Measurements from ENCODE around the gene KLHL6.
"Not testable (repeated sequence)": the region's sequence is repeated elsewhere in the genome, so short reads cannot be mapped to it uniquely, and the experiment has no call there.

KLHL6 gene

GRCh38 chr3:183472155-183472554 is 83.4 kb downstream of the KLHL6 start:
- H3F3A ChIP-seq (ENCODE audit: insufficient read depth), result no peaks in the 10 kb centered on the region
- H3K4me2 ChIP-seq (ENCODE audit: low read depth, low read length, poor library complexity, severe bottlenecking), result no peak overlapping the region
- H3K36me3 ChIP-seq (ENCODE audit: low read length), result no peaks in the 10 kb centered on the region
- no peaks in the 10 kb centered on the region for H4K20me1 ChIP-seq (ENCODE audit: low read depth, low read length)
- H3K27me3 ChIP-seq (ENCODE audit: low read length), result no peaks in the 10 kb centered on the region
- TF ChIP-seq, protein P1, sequence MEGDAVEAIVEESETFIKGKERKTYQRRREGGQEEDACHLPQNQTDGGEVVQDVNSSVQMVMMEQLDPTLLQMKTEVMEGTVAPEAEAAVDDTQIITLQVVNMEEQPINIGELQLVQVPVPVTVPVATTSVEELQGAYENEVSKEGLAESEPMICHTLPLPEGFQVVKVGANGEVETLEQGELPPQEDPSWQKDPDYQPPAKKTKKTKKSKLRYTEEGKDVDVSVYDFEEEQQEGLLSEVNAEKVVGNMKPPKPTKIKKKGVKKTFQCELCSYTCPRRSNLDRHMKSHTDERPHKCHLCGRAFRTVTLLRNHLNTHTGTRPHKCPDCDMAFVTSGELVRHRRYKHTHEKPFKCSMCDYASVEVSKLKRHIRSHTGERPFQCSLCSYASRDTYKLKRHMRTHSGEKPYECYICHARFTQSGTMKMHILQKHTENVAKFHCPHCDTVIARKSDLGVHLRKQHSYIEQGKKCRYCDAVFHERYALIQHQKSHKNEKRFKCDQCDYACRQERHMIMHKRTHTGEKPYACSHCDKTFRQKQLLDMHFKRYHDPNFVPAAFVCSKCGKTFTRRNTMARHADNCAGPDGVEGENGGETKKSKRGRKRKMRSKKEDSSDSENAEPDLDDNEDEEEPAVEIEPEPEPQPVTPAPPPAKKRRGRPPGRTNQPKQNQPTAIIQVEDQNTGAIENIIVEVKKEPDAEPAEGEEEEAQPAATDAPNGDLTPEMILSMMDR (IDR thresholded peaks at IDR 0.05; ENCODE audit: insufficient read depth, low read length, poor library complexity, severe bottlenecking), result no peak
- no peak for TF ChIP-seq EZH2phosphoT487 (conservative IDR thresholded peaks at IDR 0.05; ENCODE audit: low read length)
- H3K27ac ChIP-seq (ENCODE audit: low read depth, low read length), result no peak overlapping the region
- H3K9ac ChIP-seq (ENCODE audit: low read length), result no peak overlapping the region
- H3K4me3 ChIP-seq (ENCODE audit: insufficient read depth, low read length, poor library complexity, severe bottlenecking), result no peak overlapping the region
- no peak overlapping the region for H2AFZ ChIP-seq (ENCODE audit: low read depth, low read length, severe bottlenecking)
- no peaks in the 10 kb centered on the region for H3K79me2 ChIP-seq (ENCODE audit: insufficient read depth, low read length)
- H3K9me3 ChIP-seq (ENCODE audit: insufficient read depth, low read length), result no peaks in the 10 kb centered on the region
- H3K9me2 ChIP-seq (replicated peaks; ENCODE audit: insufficient read depth, low read length), result no peaks in the 10 kb centered on the region

GRCh38 chr3:183468424-183468823 is 87.1 kb downstream of the KLHL6 start:
- H3K9ac ChIP-seq (ENCODE audit: low read length), result no peak overlapping the region
- H3K27me3 ChIP-seq (ENCODE audit: low read length), result no peaks in the 10 kb centered on the region
- no peaks in the 10 kb centered on the region for H3K79me2 ChIP-seq (ENCODE audit: insufficient read depth, low read length)
- no peak overlapping the region for H3K4me3 ChIP-seq (ENCODE audit: insufficient read depth, low read length, poor library complexity, severe bottlenecking)
- no peak overlapping the region for H3K27ac ChIP-seq (ENCODE audit: low read depth, low read length)
- no peak overlapping the region for H3K4me2 ChIP-seq (ENCODE audit: low read depth, low read length, poor library complexity, severe bottlenecking)
- TF ChIP-seq, protein P1 (IDR thresholded peaks at IDR 0.05; ENCODE audit: insufficient read depth, low read length, poor library complexity, severe bottlenecking), result no peak
- no peak for TF ChIP-seq EZH2phosphoT487 (conservative IDR thresholded peaks at IDR 0.05; ENCODE audit: low read length)
- H3F3A ChIP-seq (ENCODE audit: insufficient read depth), result no peaks in the 10 kb centered on the region
- H2AFZ ChIP-seq (ENCODE audit: low read depth, low read length, severe bottlenecking), result no peak overlapping the region
- H3K36me3 ChIP-seq (ENCODE audit: low read length), result no peaks in the 10 kb centered on the region
- no peaks in the 10 kb centered on the region for H3K9me2 ChIP-seq (replicated peaks; ENCODE audit: insufficient read depth, low read length)
- H3K9me3 ChIP-seq (ENCODE audit: insufficient read depth, low read length), result no peaks in the 10 kb centered on the region
- H4K20me1 ChIP-seq (ENCODE audit: low read depth, low read length), result no peaks in the 10 kb centered on the region

DNA sequence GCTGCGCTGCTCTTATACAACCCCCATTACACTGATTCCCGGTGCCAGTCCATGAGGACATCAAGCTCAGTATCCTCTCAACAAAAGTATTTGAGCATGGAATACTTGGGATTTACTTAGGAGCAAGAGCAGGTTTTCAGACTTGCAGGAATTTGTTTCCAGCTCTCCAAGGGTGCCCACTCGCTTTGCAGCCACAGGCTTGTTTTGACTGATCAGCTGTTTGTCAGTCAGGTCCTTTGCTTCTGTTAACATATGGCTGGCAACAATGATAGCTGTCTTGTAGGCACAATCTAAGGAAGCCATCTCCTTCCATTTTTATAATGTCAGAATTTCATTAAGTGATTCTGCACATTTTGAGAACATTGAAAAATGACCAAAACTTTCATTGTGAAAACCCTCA is 88.9 kb downstream of the KLHL6 start:
- H3K4me2 ChIP-seq (ENCODE audit: low read depth, low read length, poor library complexity, severe bottlenecking), result no peak overlapping the region
- no peaks in the 10 kb centered on the region for H4K20me1 ChIP-seq (ENCODE audit: low read depth, low read length)
- H3K9me3 ChIP-seq (ENCODE audit: insufficient read depth, low read length), result no peaks in the 10 kb centered on the region
- H2AFZ ChIP-seq (ENCODE audit: low read depth, low read length, severe bottlenecking), result no peak overlapping the region
- H3K79me2 ChIP-seq (ENCODE audit: insufficient read depth, low read length), result no peaks in the 10 kb centered on the region
- no peaks in the 10 kb centered on the region for H3K36me3 ChIP-seq (ENCODE audit: low read length)
- H3K9me2 ChIP-seq (replicated peaks; ENCODE audit: insufficient read depth, low read length), result no peaks in the 10 kb centered on the region
- H3K4me3 ChIP-seq (ENCODE audit: insufficient read depth, low read length, poor library complexity, severe bottlenecking), result no peak overlapping the region
- H3K27me3 ChIP-seq (ENCODE audit: low read length), result no peaks in the 10 kb centered on the region
- TF ChIP-seq, protein P1 (IDR thresholded peaks at IDR 0.05; ENCODE audit: insufficient read depth, low read length, poor library complexity, severe bottlenecking), result no peak
- no peak for TF ChIP-seq EZH2phosphoT487 (conservative IDR thresholded peaks at IDR 0.05; ENCODE audit: low read length)
- H3K9ac ChIP-seq (ENCODE audit: low read length), result no peak overlapping the region
- H3F3A ChIP-seq (ENCODE audit: insufficient read depth), result no peaks in the 10 kb centered on the region
- H3K27ac ChIP-seq (ENCODE audit: low read depth, low read length), result no peak overlapping the region

DNA sequence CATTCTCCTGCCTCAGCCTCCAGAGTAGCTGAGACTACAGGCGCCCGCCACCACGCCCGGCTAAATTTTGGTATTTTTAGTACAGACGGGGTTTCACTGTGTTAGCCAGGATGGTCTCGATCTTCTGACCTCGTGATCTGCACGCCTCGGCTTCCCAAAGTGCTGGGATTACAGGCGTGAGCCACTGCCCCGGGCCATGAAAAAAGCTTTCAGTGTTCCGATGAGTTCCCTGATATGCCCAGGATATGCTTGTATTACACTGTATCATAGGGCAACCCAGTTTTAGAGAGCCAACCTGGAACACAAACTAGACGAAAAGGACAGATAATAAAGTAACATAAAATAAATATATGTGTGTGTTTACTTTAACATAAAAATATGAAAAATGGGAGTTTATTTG is 89.8 kb downstream of the KLHL6 start:
- H3K36me3 ChIP-seq (ENCODE audit: low read length); H3K4me3 ChIP-seq (ENCODE audit: insufficient read depth, low read length, poor library complexity, severe bottlenecking); H3F3A ChIP-seq (ENCODE audit: insufficient read depth); H3K27me3 ChIP-seq (ENCODE audit: low read length); H3K9me2 ChIP-seq (replicated peaks; ENCODE audit: insufficient read depth, low read length); H2AFZ ChIP-seq (ENCODE audit: low read depth, low read length, severe bottlenecking); H4K20me1 ChIP-seq (ENCODE audit: low read depth, low read length); H3K27ac ChIP-seq (ENCODE audit: low read depth, low read length); H3K9ac ChIP-seq (ENCODE audit: low read length); H3K4me2 ChIP-seq (ENCODE audit: low read depth, low read length, poor library complexity, severe bottlenecking); H3K79me2 ChIP-seq (ENCODE audit: insufficient read depth, low read length); H3K9me3 ChIP-seq (ENCODE audit: insufficient read depth, low read length): not testable (repeated sequence)

Measured in SU-DHL-6 (cell line).